HT-29 (cell line): ENCODE data around the gene HMX1. TPM values are rescaled to one million over a fixed set of nuclear protein-coding genes. Genes with fewer than 3 reads are reported as not detected.

Source experiments
- DNase-seq: peaks from one replicate; pipeline ENCODE4 v3.0.0-alpha.2; 2015; ENCODE audit warnings: low spot score
- total RNA-seq: library from RNA; depleted of rRNA; stranded (reverse); fragments of >200 nt; shearing (Covaris generic); gene quantifications from 2 replicates; pipeline ENCODE4 v1.2.3, GENCODE V29; 2014

The HMX1 gene
- total RNA-seq, 1 experiment from 2014 or later = not detected

- no peak for DNase-seq
These were observed 38.6 kb upstream of the HMX1 start for GRCh38 chr4:8910100-8910821.

GRCh38 chr4:8909548-8909947 is 37.9 kb upstream of the HMX1 start:
- DNase-seq = no peak

- DNase-seq = no peak
These were observed 36.7 kb upstream of the HMX1 start for GRCh38 chr4:8908206-8908893.

GRCh38 chr4:8907596-8908205 is 36.1 kb upstream of the HMX1 start:
- DNase-seq = no peak

- DNase-seq = no peak
These were observed 35.5 kb upstream of the HMX1 start for GRCh38 chr4:8906991-8907595.

- no peak for DNase-seq
These were observed 35.0 kb upstream of the HMX1 start for GRCh38 chr4:8906668-8906970.

GRCh38 chr4:8905773-8906667 is 34.4 kb upstream of the HMX1 start:
- no peak for DNase-seq

- no peak for DNase-seq
These were observed 33.7 kb upstream of the HMX1 start for GRCh38 chr4:8905226-8905772.

GRCh38 chr4:8904666-8905065 is 33.0 kb upstream of the HMX1 start:
- DNase-seq = no peak

- no peak for DNase-seq
These were observed 32.4 kb upstream of the HMX1 start for GRCh38 chr4:8904041-8904501.

GRCh38 chr4:8901335-8901734 is 29.7 kb upstream of the HMX1 start:
- no peak for DNase-seq

GRCh38 chr4:8900588-8900987 is 28.9 kb upstream of the HMX1 start:
- DNase-seq = no peak

GRCh38 chr4:8898419-8898818 is 26.8 kb upstream of the HMX1 start:
- no peak for DNase-seq

- no peak for DNase-seq
These were observed 25.9 kb upstream of the HMX1 start for GRCh38 chr4:8897251-8898167.

GRCh38 chr4:8896506-8896905 is 24.9 kb upstream of the HMX1 start:
- DNase-seq = no peak

- DNase-seq = no peak
These were observed 24.4 kb upstream of the HMX1 start for GRCh38 chr4:8896071-8896470.

- no peak for DNase-seq
These were observed 23.7 kb upstream of the HMX1 start for GRCh38 chr4:8895295-8895694.

- DNase-seq = no peak
These were observed 22.8 kb upstream of the HMX1 start for GRCh38 chr4:8894424-8894816.

- no peak for DNase-seq
These were observed 22.2 kb upstream of the HMX1 start for GRCh38 chr4:8893624-8894423.
